Heart left ventricle (tissue), 13 donors: ENCODE results near the gene KLK13.

Experiments
- CTCF ChIP-seq, 12 donors: fragments of 200-600 bp; sonication (generic) in 4 of 12; IDR thresholded peaks; one replicate each; pipeline versions ENCODE4 v1.5.0 to v1.8.0; 2018 to 2022; ENCODE audit warnings: antibody characterized with exemption in 12 of 12, mild to moderate bottlenecking in 5 of 12
- POLR2A ChIP-seq, 2 donors: fragments of 450-650 bp; IDR thresholded peaks; one replicate each; pipeline ENCODE4 v1.6.1; 2017; ENCODE audit warnings: antibody characterized with exemption in 2 of 2, mild to moderate bottlenecking in 2 of 2, moderate library complexity in 2 of 2
- donor health status: ischemic (EF 13 %, LVEDD 7.1; RV severe dilation, severe dysfunction).
- donor health status: DM: no; HTN: yes; CAD: no.
- donor health status: DM: no; HTN: no; CAD: no.
- donor health status: ischemic (EF 25% LVEDD 6.9; RV normal size, moderate dysfunction).
- donor health status: ischemic (EF 25% LVEDD 5.7; RV mildly dilated, moderate dysfunction).
- donor health status: ischemic (EF 35%, LVEDD 5.7; RV mildly dilated, moderate dysfunction).
- donor health status: nonischemic (EF 11% LVEDD 7.7; RV severe dilation, severe dysfunction).
- donor health status: DM: yes; HTN: yes; CAD: no.
- donor health status: PGD.
- donor health status: ischemic (EF 29% LVEDD 5.4; RV normal size, mild dysfunction).
- donor health status: nonischemic (EF 23%, LVEDD 6.1; RV moderate dilation, normal function).

- no peak for TF ChIP-seq CTCF (IDR thresholded peaks at IDR 0.05)
- no peak for TF ChIP-seq POLR2A (IDR thresholded peaks at IDR 0.05)
Measured at GRCh38 chr19:51082611-51083010, 17.7 kb upstream of the KLK13 start, which contains the start of gene KLK14.
